ENCODE measurements around the gene FOXP1. TPM values are rescaled to one million over a fixed set of nuclear protein-coding genes. Genes with fewer than 3 reads are reported as not detected.

FOXP1 gene
- total RNA-seq, 3 donors from 2014 or later: 61.9 to 267 (median 146) TPM

DNA sequence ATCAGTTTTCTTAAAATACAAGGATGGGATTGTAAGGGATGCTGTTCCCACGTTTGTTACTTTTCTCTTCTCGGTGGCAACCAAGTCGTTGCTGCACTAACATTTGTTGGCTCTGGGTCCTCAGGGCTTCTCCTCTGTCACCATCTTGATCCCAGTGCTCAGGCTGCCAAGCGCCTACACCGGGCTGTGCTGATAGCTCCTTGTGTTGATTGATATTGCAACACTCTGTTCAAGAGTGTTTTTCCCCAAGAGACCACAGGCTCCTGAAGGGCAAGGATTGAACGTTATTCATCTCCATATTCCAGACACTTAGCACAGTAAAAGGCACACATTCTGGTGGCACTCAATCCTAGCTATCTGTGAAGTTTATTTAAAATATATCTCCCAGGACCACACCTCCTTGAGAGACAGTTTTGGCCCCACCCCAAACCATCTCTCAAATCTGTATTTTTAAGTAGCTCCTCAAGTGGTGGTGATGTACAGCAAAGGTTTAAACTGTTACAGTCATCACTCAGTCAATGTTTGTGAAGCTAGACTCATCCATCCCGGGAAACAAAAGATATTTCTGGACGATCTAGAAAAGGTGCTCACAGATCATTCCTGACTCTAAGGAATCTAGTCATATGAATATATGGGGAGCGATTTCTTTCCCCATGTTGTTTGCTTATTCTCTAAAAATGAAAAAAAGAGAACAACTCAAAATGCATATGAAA lies 38.5 kb upstream of the FOXP1 start:
- Histone ChIP-seq H3K9me3 (no peaks in the 10 kb centered on the region), H3K4me3 (no peak overlapping the region), H3K4me1 (no peaks in the 10 kb centered on the region), H3K27me3 (no peaks in the 10 kb centered on the region), H3K27ac (no peak overlapping the region), H3K36me3 (no peaks in the 10 kb centered on the region)
- DNase-seq (ENCODE audit: low spot score in 2 of 2): no peak
- intact Hi-C loops (cut with DNase I; ENCODE audit: low total_unique reads): no loop called here
- TF ChIP-seq POLR2AphosphoS5 (IDR thresholded peaks at IDR 0.05) (no peak), CTCF (IDR thresholded peaks at IDR 0.05) (no peak), POLR2A (IDR thresholded peaks at IDR 0.05) (no peak)

GRCh38 chr3:71618538-71618937 lies 35.0 kb upstream of the FOXP1 start:
- Histone ChIP-seq H3K9me3 (no peaks in the 10 kb centered on the region), H3K4me3 (no peak overlapping the region), H3K4me1 (no peaks in the 10 kb centered on the region), H3K27me3 (no peaks in the 10 kb centered on the region), H3K36me3 (no peaks in the 10 kb centered on the region), H3K27ac (no peak overlapping the region)
- no peak for DNase-seq (ENCODE audit: low spot score in 2 of 2)
- intact Hi-C loops (cut with DNase I; ENCODE audit: low total_unique reads): no loop called here
- TF ChIP-seq POLR2A (IDR thresholded peaks at IDR 0.05) (no peak), POLR2AphosphoS5 (IDR thresholded peaks at IDR 0.05) (no peak), CTCF (IDR thresholded peaks at IDR 0.05) (no peak)

GRCh38 chr3:71616571-71617021 lies 33.1 kb upstream of the FOXP1 start:
- Histone ChIP-seq H3K4me1 (no peaks in the 10 kb centered on the region), H3K36me3 (no peaks in the 10 kb centered on the region), H3K27me3 (no peaks in the 10 kb centered on the region), H3K4me3 (no peak overlapping the region), H3K27ac (no peak overlapping the region), H3K9me3 (no peaks in the 10 kb centered on the region)
- TF ChIP-seq CTCF (IDR thresholded peaks at IDR 0.05): no peak
- TF ChIP-seq POLR2A (IDR thresholded peaks at IDR 0.05): no peak
- no peak for TF ChIP-seq POLR2AphosphoS5 (IDR thresholded peaks at IDR 0.05)
- intact Hi-C loops (cut with DNase I; ENCODE audit: low total_unique reads): no loop called here
- no peak for DNase-seq (ENCODE audit: low spot score in 2 of 2)

GRCh38 chr3:71614869-71615268 lies 31.3 kb upstream of the FOXP1 start:
- TF ChIP-seq CTCF (IDR thresholded peaks at IDR 0.05) (no peak), POLR2AphosphoS5 (IDR thresholded peaks at IDR 0.05) (no peak), POLR2A (IDR thresholded peaks at IDR 0.05) (no peak)
- H3K36me3 ChIP-seq: no peaks in the 10 kb centered on the region
- H3K4me1 ChIP-seq: no peaks in the 10 kb centered on the region
- intact Hi-C loops (cut with DNase I; ENCODE audit: low total_unique reads): no loop called here
- no peaks in the 10 kb centered on the region for H3K27me3 ChIP-seq
- no peak overlapping the region for H3K27ac ChIP-seq
- H3K4me3 ChIP-seq: no peak overlapping the region
- H3K9me3 ChIP-seq: no peaks in the 10 kb centered on the region
- DNase-seq (ENCODE audit: low spot score in 2 of 2): no peak

DNA sequence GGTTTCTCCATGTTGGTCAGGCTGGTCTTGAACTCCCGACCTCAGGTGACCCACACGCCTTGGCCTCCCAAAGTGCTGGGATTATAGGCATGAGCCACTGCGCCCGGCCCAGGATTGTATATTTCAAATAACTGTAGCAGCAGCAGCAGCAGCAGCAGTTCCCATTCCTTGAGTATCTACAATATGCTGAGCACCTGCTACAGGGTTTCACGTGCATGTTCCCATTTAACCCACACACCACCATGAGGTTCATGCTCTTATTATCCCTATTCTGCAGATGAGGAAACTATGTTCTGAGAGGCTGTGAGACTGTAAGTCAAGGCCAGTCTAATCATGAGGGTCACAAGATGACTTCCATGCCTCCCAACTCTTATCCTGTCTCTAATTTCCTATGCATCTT lies 30.9 kb upstream of the FOXP1 start:
- Histone ChIP-seq H3K4me3 (no peak overlapping the region), H3K9me3 (no peaks in the 10 kb centered on the region), H3K27me3 (no peaks in the 10 kb centered on the region), H3K4me1 (no peaks in the 10 kb centered on the region), H3K27ac (no peak overlapping the region), H3K36me3 (no peaks in the 10 kb centered on the region)
- intact Hi-C loops (cut with DNase I; ENCODE audit: low total_unique reads): no loop called here
- DNase-seq (ENCODE audit: low spot score in 2 of 2): no peak
- no peak for TF ChIP-seq POLR2A (IDR thresholded peaks at IDR 0.05)
- no peak for TF ChIP-seq POLR2AphosphoS5 (IDR thresholded peaks at IDR 0.05)
- no peak for TF ChIP-seq CTCF (IDR thresholded peaks at IDR 0.05)

Data from breast epithelium (tissue), 4 donors.